HepG2 (cell line): ENCODE measurements around the gene FAM184B.

Experiments
- ATF1 ChIP-seq: IDR thresholded peaks from 2 replicates; pipeline ENCODE4 v1.6.1; 2016; ENCODE audit warnings: mild to moderate bottlenecking, control low read depth
- CBFB ChIP-seq: sonication (generic); formaldehyde crosslinking; IDR thresholded peaks from 2 replicates; pipeline ENCODE4 v1.4.0; 2020; ENCODE audit warnings: missing genetic modification reagents
- ETV5 ChIP-seq: IDR thresholded peaks from 2 replicates; pipeline ENCODE4 v1.6.1; 2018; ENCODE audit warnings: missing biosample characterization, missing genetic modification reagents, inconsistent platforms, borderline replicate concordance
- HDAC2 ChIP-seq: sonication (generic); formaldehyde crosslinking; IDR thresholded peaks from 2 replicates; pipeline ENCODE4 v1.4.0; 2020; ENCODE audit warnings: missing genetic modification reagents
- MATR3 ChIP-seq: sonication (generic); formaldehyde crosslinking; IDR thresholded peaks from 2 replicates; pipeline ENCODE4 v1.4.0; 2020; ENCODE audit warnings: missing genetic modification reagents
- MIER3 ChIP-seq: IDR thresholded peaks from 2 replicates; pipeline ENCODE4 v1.6.1; 2016; ENCODE audit warnings: missing compliant biosample characterization, borderline replicate concordance
- POLR2A ChIP-seq, 2 experiments: IDR thresholded peaks; 2 replicates each; pipeline ENCODE4 v1.6.1; 2011; ENCODE audit warnings: low read depth in 2 of 2, low read length in 2 of 2, mild to moderate bottlenecking in 1 of 2, moderate library complexity in 1 of 2; ENCODE audit not compliant: insufficient read depth in 1 of 2
- TGIF2 ChIP-seq: IDR thresholded peaks from 2 replicates; pipeline ENCODE4 v1.6.1; 2016; ENCODE audit warnings: control low read depth, missing compliant biosample characterization
- TF ChIP-seq, protein P1 (sequence below): sonication (generic); formaldehyde crosslinking; IDR thresholded peaks from 2 replicates; pipeline ENCODE4 v1.8.0; 2022; ENCODE audit warnings: missing genetic modification reagents, mild to moderate bottlenecking, inconsistent platforms, borderline replicate concordance
- TF ChIP-seq, protein P2 (sequence below): sonication (generic); formaldehyde crosslinking; IDR thresholded peaks from 2 replicates; pipeline ENCODE4 v1.4.0; 2020; ENCODE audit warnings: mild to moderate bottlenecking, missing genetic modification reagents

GRCh38 chr4:17786567-17786966 is 5.1 kb upstream of the FAM184B start:
- TF ChIP-seq POLR2A (IDR thresholded peaks at IDR 0.05; ENCODE audit: insufficient read depth in 1 of 2, low read depth in 2 of 2, low read length in 2 of 2) (no peak), HDAC2 (CRISPR knock-in tag) (no peak), MATR3 (CRISPR knock-in tag) (no peak), MIER3 (CRISPR knock-in tag) (no peak), ATF1 (CRISPR knock-in tag) (no peak), TGIF2 (CRISPR knock-in tag) (no peak), CBFB (CRISPR knock-in tag) (no peak), ETV5 (CRISPR knock-in tag) (no peak)
- TF ChIP-seq, protein P1, sequence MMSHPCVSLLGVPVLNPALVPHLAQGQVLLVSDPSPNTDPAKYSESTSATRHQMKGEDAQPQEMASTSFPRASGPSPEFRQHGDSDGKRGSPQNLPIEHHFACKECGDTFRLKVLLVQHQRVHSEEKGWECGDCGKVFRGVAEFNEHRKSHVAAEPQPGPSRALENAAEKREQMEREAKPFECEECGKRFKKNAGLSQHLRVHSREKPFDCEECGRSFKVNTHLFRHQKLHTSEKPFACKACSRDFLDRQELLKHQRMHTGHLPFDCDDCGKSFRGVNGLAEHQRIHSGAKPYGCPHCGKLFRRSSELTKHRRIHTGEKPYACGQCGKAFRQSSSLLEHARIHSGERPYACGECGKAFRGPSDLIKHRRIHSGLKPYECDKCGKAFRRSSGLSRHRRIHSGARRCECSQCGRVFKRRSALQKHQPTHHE (CRISPR knock-in tag), result no peak
- TF ChIP-seq, protein P2, sequence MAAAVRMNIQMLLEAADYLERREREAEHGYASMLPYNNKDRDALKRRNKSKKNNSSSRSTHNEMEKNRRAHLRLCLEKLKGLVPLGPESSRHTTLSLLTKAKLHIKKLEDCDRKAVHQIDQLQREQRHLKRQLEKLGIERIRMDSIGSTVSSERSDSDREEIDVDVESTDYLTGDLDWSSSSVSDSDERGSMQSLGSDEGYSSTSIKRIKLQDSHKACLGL (CRISPR knock-in tag), result no peak
